A673 (cell line): ENCODE results near the gene DCHS2. TPM values are rescaled to one million over a fixed set of nuclear protein-coding genes. Genes with fewer than 3 reads are reported as not detected.
A peak's percentile ranks its signal among the peaks of the same experiment; 100 is the strongest.

ENCODE experiments used
- BruUV-seq: library from RNA; stranded (reverse); fragments of 400-500 nt; replicated peaks from 2 replicates; lab custom pipeline; 2021; lab: Mats Ljungman, UMichigan
- CTCF ChIA-PET: fragments of 300-600 bp; sonication (Branson Sonifier 250); formaldehyde crosslinking; loops from one replicate; lab custom pipeline; 2022; ENCODE audit warnings: antibody characterized with exemption; lab: Charles Lee
- POLR2A ChIA-PET: fragments of 300-600 bp; sonication (Branson Sonifier 250); formaldehyde crosslinking; loops from one replicate; lab custom pipeline; 2022; ENCODE audit warnings: antibody characterized with exemption; ENCODE audit not compliant: low non-redundant PET; lab: Charles Lee
- DNase-seq: peaks from one replicate; pipeline ENCODE4 v3.0.0-alpha.2; 2015; ENCODE audit warnings: low spot score
- H3K27ac ChIP-seq: fragments of 200-600 bp; sonication (generic); 2 replicates; pipeline ENCODE4 v1.5.1; 2016; ENCODE audit warnings: mixed run types, low read depth, mild to moderate bottlenecking, mixed read lengths, antibody characterized with exemption, low read length; ENCODE audit not compliant: poor library complexity, severe bottlenecking
- H3K27me3 ChIP-seq: fragments of 200-600 bp; sonication (generic); replicated peaks from 2 replicates; pipeline ENCODE4 v1.6.1; 2017; ENCODE audit warnings: mixed run types, low read depth, mild to moderate bottlenecking, mixed read lengths, antibody characterized with exemption, low read length; ENCODE audit not compliant: insufficient read depth, poor library complexity
- H3K36me3 ChIP-seq: fragments of 200-600 bp; sonication (generic); 2 replicates; pipeline ENCODE4 v1.6.1; 2016; ENCODE audit warnings: mixed run types, mild to moderate bottlenecking, mixed read lengths, antibody characterized with exemption, low read length; ENCODE audit not compliant: insufficient read depth, poor library complexity, severe bottlenecking
- H3K4me1 ChIP-seq: fragments of 200-600 bp; sonication (generic); 2 replicates; pipeline ENCODE4 v1.6.1; 2017; ENCODE audit warnings: mixed run types, mild to moderate bottlenecking, mixed read lengths, antibody characterized with exemption, low read length; ENCODE audit not compliant: insufficient read depth, poor library complexity, severe bottlenecking
- H3K4me3 ChIP-seq: fragments of 200-600 bp; sonication (generic); 2 replicates; pipeline ENCODE4 v1.5.1; 2016; ENCODE audit warnings: low read depth, mixed run types, mild to moderate bottlenecking, mixed read lengths, low read length; ENCODE audit not compliant: poor library complexity, severe bottlenecking
- H3K9me3 ChIP-seq: fragments of 200-600 bp; sonication (generic); 2 replicates; pipeline ENCODE4 v1.6.1; 2016; ENCODE audit warnings: mixed run types, low read depth, mild to moderate bottlenecking, mixed read lengths, antibody characterized with exemption, low read length; ENCODE audit not compliant: poor library complexity, severe bottlenecking
- EZH2 ChIP-seq: fragments of 200-600 bp; sonication (generic); IDR thresholded peaks from 2 replicates; pipeline ENCODE4 v1.6.1; 2017; ENCODE audit warnings: borderline replicate concordance, low read depth, mild to moderate bottlenecking, mixed read lengths, antibody characterized with exemption, low read length; ENCODE audit not compliant: poor library complexity, severe bottlenecking
- intact Hi-C: fragments of 100-400 bp; cut with micrococcal nuclease; formaldehyde crosslinking; loops from one replicate; pipeline ENCODE4 v1.10.0; 2022; ENCODE audit not compliant: unreplicated experiment
- total RNA-seq: library from RNA; stranded (reverse); gene quantifications from 2 replicates; pipeline ENCODE4 v1.2.3, GENCODE V29; 2021
- TF ChIP-seq, protein P1 (sequence below): fragments of 300-800, 200-600 bp; sonication (generic); conservative IDR thresholded peaks from 2 replicates; pipeline ENCODE4 v1.5.1; 2017; ENCODE audit warnings: low read depth, mild to moderate bottlenecking, antibody characterized with exemption, low read length, moderate library complexity, mixed read lengths

Gene DCHS2
- total RNA-seq, 1 experiment from 2014 or later: 0.58 TPM

DNA sequence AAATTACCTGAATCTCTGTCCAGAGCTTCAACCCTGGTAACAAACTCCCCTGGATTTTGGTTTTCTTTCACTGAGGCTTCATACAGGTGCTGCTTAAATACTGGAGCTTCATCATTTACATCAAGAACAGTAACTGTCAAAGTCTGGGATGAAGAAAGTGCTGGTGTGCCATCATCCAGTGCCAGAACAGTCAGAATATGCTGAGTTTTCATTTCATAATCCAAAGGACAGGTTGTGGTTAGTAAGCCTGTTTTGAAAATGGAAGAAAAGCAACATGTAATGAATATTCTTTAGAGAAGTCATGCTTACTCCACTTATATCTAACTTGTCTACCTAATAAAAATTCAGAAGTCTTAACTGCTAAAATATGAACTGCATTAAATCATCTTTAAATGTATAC, 175.9 kb downstream of the DCHS2 start:
- Histone ChIP-seq H3K27me3 (no peaks in the 10 kb centered on the region), H3K4me3 (no peak overlapping the region), H3K36me3 (no peaks in the 10 kb centered on the region), H3K4me1 (no peaks in the 10 kb centered on the region), H3K27ac (no peak overlapping the region), H3K9me3 (no peaks in the 10 kb centered on the region)
- DNase-seq: no peak
- no TSS peak for BruUV-seq
- intact Hi-C loops: no loop called here
- ChIA-PET CTCF (no interaction called here), POLR2A (no interaction called here)
- TF ChIP-seq, protein P1, sequence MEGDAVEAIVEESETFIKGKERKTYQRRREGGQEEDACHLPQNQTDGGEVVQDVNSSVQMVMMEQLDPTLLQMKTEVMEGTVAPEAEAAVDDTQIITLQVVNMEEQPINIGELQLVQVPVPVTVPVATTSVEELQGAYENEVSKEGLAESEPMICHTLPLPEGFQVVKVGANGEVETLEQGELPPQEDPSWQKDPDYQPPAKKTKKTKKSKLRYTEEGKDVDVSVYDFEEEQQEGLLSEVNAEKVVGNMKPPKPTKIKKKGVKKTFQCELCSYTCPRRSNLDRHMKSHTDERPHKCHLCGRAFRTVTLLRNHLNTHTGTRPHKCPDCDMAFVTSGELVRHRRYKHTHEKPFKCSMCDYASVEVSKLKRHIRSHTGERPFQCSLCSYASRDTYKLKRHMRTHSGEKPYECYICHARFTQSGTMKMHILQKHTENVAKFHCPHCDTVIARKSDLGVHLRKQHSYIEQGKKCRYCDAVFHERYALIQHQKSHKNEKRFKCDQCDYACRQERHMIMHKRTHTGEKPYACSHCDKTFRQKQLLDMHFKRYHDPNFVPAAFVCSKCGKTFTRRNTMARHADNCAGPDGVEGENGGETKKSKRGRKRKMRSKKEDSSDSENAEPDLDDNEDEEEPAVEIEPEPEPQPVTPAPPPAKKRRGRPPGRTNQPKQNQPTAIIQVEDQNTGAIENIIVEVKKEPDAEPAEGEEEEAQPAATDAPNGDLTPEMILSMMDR: no peak
- TF ChIP-seq EZH2: no peak

DNA sequence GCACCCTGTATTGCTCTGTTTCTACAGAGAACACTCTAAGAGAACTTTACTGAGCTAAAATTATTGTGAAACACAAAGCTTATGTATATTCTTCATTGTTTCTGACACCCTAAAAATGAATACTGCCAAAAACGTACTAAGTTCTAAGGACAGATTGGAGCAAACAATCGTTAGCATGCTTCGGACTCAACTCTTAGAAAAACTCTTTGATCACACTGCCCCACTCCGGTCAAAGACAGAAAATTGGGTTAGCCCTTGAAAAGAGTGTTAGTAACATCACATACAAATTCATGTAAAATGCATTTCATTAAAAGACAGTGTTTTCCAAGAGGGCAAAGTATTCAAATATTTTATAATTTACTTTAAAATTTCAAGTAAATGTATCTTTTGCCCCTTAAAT, 177.4 kb downstream of the DCHS2 start:
- intact Hi-C loops: loop anchor here (5.0 kb wide), 1 partner anchor 527 kb away; the partner anchor contains the start of gene SFRP2
- Histone ChIP-seq H3K4me1 (no peaks in the 10 kb centered on the region), H3K4me3 (no peak overlapping the region), H3K27ac (no peak overlapping the region), H3K36me3 (no peaks in the 10 kb centered on the region), H3K27me3 (no peaks in the 10 kb centered on the region), H3K9me3 (no peaks in the 10 kb centered on the region)
- no TSS peak for BruUV-seq
- peak; percentile 55 for DNase-seq
- POLR2A ChIA-PET: no interaction called here
- CTCF ChIA-PET: no interaction called here
- TF ChIP-seq, protein P1: peak; percentile 51
- no peak for TF ChIP-seq EZH2

DNA sequence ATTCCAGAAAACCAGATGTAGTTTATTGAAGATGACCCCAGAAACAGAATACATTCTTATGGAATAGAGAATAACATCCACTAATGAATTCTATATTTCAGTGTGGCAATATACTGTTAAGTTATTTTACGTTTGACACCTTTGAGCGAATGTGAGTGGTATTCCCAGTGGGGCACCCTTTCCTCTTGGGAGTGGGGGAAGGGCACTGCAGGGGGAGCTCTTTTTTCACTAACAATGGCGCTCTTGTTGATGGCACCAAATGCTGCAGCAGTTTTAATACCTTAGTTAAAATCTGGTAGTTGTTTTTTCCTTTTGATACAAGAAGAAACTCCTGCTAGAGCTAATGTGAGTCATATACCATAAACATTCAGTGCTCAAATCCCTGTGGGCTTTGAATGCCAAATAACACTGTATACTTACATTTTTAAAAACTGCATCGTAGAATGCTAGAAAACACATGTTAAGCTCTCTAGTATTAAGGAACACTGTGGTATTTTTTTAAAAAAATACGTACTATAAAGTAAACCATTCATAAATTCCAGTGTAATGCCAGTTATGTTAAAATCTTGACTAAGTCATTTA, 178.5 kb downstream of the DCHS2 start:
- Histone ChIP-seq H3K27me3 (no peaks in the 10 kb centered on the region), H3K9me3 (no peaks in the 10 kb centered on the region), H3K4me1 (no peaks in the 10 kb centered on the region), H3K36me3 (no peaks in the 10 kb centered on the region), H3K4me3 (no peak overlapping the region), H3K27ac (no peak overlapping the region)
- POLR2A ChIA-PET: no interaction called here
- intact Hi-C loops: loop anchor here (5.0 kb wide), 1 partner anchor 526 kb away; the partner anchor contains the start of gene SFRP2
- TF ChIP-seq, protein P1: no peak
- TF ChIP-seq EZH2: no peak
- CTCF ChIA-PET: interaction anchor here (0.7 kb wide), 1 partner anchor 574 kb away, joined by 3 read pairs; no protein-coding TSS in a partner anchor
- DNase-seq: no peak
- no TSS peak for BruUV-seq
